ENCODE results near the gene ZYX. TPM values are rescaled to one million over a fixed set of nuclear protein-coding genes. Genes with fewer than 3 reads are reported as not detected.

ZYX gene
- total RNA-seq, 1 donor from 2014 or later, result 412 TPM

- no peak overlapping the region for H3K4me3 Mint-ChIP-seq (ENCODE audit: unreplicated experiment)
- no peaks in the 10 kb centered on the region for H3K27me3 Mint-ChIP-seq (ENCODE audit: unreplicated experiment)
- peaks cover 5% of the 10 kb centered on the region for H3K36me3 Mint-ChIP-seq (ENCODE audit: unreplicated experiment)
These were observed 1.1 kb downstream of the ZYX start for GRCh38 chr7:143382126-143382790.

GRCh38 chr7:143382791-143383641 is 1.9 kb downstream of the ZYX start:
- TF ChIP-seq CTCF (IDR thresholded peaks at IDR 0.05), result no peak
- H3K27me3 Mint-ChIP-seq (ENCODE audit: unreplicated experiment), result no peaks in the 10 kb centered on the region
- H3K9me3 Mint-ChIP-seq (ENCODE audit: unreplicated experiment), result no peaks in the 10 kb centered on the region
- no peak overlapping the region for H3K4me3 Mint-ChIP-seq (ENCODE audit: unreplicated experiment)
- H3K4me1 Mint-ChIP-seq (ENCODE audit: unreplicated experiment), result peaks cover 26% of the 10 kb centered on the region
- peak overlapping the region; percentile 67 for H3K27ac Mint-ChIP-seq (ENCODE audit: unreplicated experiment)
- no peak for DNase-seq (ENCODE audit: extremely low spot score, unreplicated experiment)
- peaks cover 10% of the 10 kb centered on the region for H3K36me3 Mint-ChIP-seq (ENCODE audit: unreplicated experiment)

More at GRCh38 chr7:143382126-143382790, 1.1 kb downstream of the ZYX start:
- H3K4me1 Mint-ChIP-seq (ENCODE audit: unreplicated experiment), result peaks cover 21% of the 10 kb centered on the region
- no peak for TF ChIP-seq CTCF (IDR thresholded peaks at IDR 0.05)
- peak overlapping the region; percentile 77 for H3K27ac Mint-ChIP-seq (ENCODE audit: unreplicated experiment)
- H3K9me3 Mint-ChIP-seq (ENCODE audit: unreplicated experiment), result no peaks in the 10 kb centered on the region
- DNase-seq (ENCODE audit: extremely low spot score, unreplicated experiment), result no peak

- H3K4me3 Mint-ChIP-seq (ENCODE audit: unreplicated experiment), result no peak overlapping the region
- TF ChIP-seq CTCF (IDR thresholded peaks at IDR 0.05), result no peak
- H3K9me3 Mint-ChIP-seq (ENCODE audit: unreplicated experiment), result no peaks in the 10 kb centered on the region
- H3K27me3 Mint-ChIP-seq (ENCODE audit: unreplicated experiment), result no peaks in the 10 kb centered on the region
- no peak overlapping the region for H3K27ac Mint-ChIP-seq (ENCODE audit: unreplicated experiment)
- H3K4me1 Mint-ChIP-seq (ENCODE audit: unreplicated experiment), result peaks cover 20% of the 10 kb centered on the region
- DNase-seq (ENCODE audit: extremely low spot score, unreplicated experiment), result no peak
- H3K36me3 Mint-ChIP-seq (ENCODE audit: unreplicated experiment), result peaks cover 11% of the 10 kb centered on the region
These were observed 2.5 kb downstream of the ZYX start for GRCh38 chr7:143383642-143383957.

GRCh38 chr7:143384148-143384547 is 3.0 kb downstream of the ZYX start:
- H3K36me3 Mint-ChIP-seq (ENCODE audit: unreplicated experiment), result peaks cover 15% of the 10 kb centered on the region
- no peak for DNase-seq (ENCODE audit: extremely low spot score, unreplicated experiment)
- no peak overlapping the region for H3K4me3 Mint-ChIP-seq (ENCODE audit: unreplicated experiment)
- H3K27me3 Mint-ChIP-seq (ENCODE audit: unreplicated experiment), result no peaks in the 10 kb centered on the region
- H3K27ac Mint-ChIP-seq (ENCODE audit: unreplicated experiment), result no peak overlapping the region
- no peak for TF ChIP-seq CTCF (IDR thresholded peaks at IDR 0.05)
- H3K9me3 Mint-ChIP-seq (ENCODE audit: unreplicated experiment), result no peaks in the 10 kb centered on the region
- peaks cover 15% of the 10 kb centered on the region for H3K4me1 Mint-ChIP-seq (ENCODE audit: unreplicated experiment)
